HCT116 (cell line): Measurements from ENCODE around the gene TASP1. TPM values are rescaled to one million over a fixed set of nuclear protein-coding genes. Genes with fewer than 3 reads are reported as not detected.

Experiments
- ATAC-seq: fragments of 200-7000 bp; cut with Tn5 transposase; 2 replicates; pipeline ENCODE4 v1.9.1; 2020; ENCODE audit warnings: mild to moderate bottlenecking, moderate library complexity
- BruUV-seq: library from RNA; stranded (reverse); fragments of 400-500 nt; replicated peaks from 2 replicates; lab custom pipeline; 2021; lab: Mats Ljungman, UMichigan
- CTCF ChIA-PET: fragments of 300-600 bp; sonication (Branson Sonifier 250); formaldehyde crosslinking; loops from one replicate; lab custom pipeline; 2021; ENCODE audit warnings: antibody characterized with exemption; lab: Charles Lee
- POLR2A ChIA-PET: fragments of 300-600, 350-600 bp; sonication (Branson Sonifier 250); formaldehyde crosslinking; loops from one replicate; lab custom pipeline; 2021; ENCODE audit warnings: antibody characterized with exemption; lab: Charles Lee
- RAD21 ChIA-PET, 2 experiments: fragments of 300-600 bp; sonication (Branson Sonifier 250); formaldehyde crosslinking; loops; one replicate each; lab custom pipeline; 2023; ENCODE audit warnings: low total read pairs in 2 of 2; ENCODE audit not compliant: uncharacterized antibody in 2 of 2, unreplicated experiment in 2 of 2, low non-redundant PET in 1 of 2; lab: Charles Lee
- DNase-seq: peaks from one replicate; pipeline ENCODE4 v3.0.0-alpha.2; 2010; ENCODE audit warnings: low read depth, low spot score
- H2AFZ ChIP-seq: fragments of 200-600 bp; shearing (Covaris generic), sonication (generic); 2 replicates; pipeline ENCODE4 v1.6.1; 2017; ENCODE audit warnings: low read depth, mixed run types, mixed read lengths, antibody characterized with exemption, low read length; ENCODE audit not compliant: poor library complexity, severe bottlenecking
- H3K27ac ChIP-seq: 2 replicates; pipeline ENCODE4 v1.5.1; 2012; ENCODE audit warnings: low read depth, low read length
- H3K27me3 ChIP-seq: fragments of 200-600 bp; sonication (generic); 2 replicates; pipeline ENCODE4 v1.6.1; 2016; ENCODE audit warnings: mixed run types, low read length, mixed read lengths; ENCODE audit not compliant: insufficient read depth
- H3K36me3 ChIP-seq, 2 experiments: fragments of 200-500 bp in 1 of 2; fragments of 200-600 bp in 1 of 2; sonication (Bioruptor generic) in 1 of 2; sonication (generic) in 1 of 2; 2 replicates each; pipeline versions ENCODE4 v1.5.1 to v1.6.1; 2014 to 2016; ENCODE audit warnings: low read length in 2 of 2, inconsistent platforms in 1 of 2, mixed read lengths in 1 of 2, mixed run types in 1 of 2; ENCODE audit not compliant: insufficient read depth in 2 of 2, control insufficient read depth in 1 of 2
- H3K4me1 ChIP-seq, 2 experiments: fragments of 200-600 bp in 1 of 2; sonication (generic) in 1 of 2; 2 replicates each; pipeline versions ENCODE4 v1.5.1 to v1.6.1; 2012 to 2017; ENCODE audit warnings: low read length in 2 of 2, inconsistent platforms in 1 of 2, mild to moderate bottlenecking in 1 of 2, mixed read lengths in 1 of 2, mixed run types in 1 of 2, moderate library complexity in 1 of 2; ENCODE audit not compliant: insufficient read depth in 2 of 2, control insufficient read depth in 1 of 2
- H3K4me2 ChIP-seq: fragments of 200-600 bp; sonication (generic); 2 replicates; pipeline ENCODE4 v1.6.1; 2017; ENCODE audit warnings: mixed run types, low read length, mixed read lengths
- H3K4me3 ChIP-seq, 2 experiments: fragments of 200-600 bp in 1 of 2; sonication (generic) in 1 of 2; replicated peaks in 1 of 2; 2 replicates each; pipeline ENCODE4 v1.5.1; 2011 to 2016; ENCODE audit warnings: low read length in 2 of 2, control low read depth in 1 of 2, low read depth in 1 of 2, mild to moderate bottlenecking in 1 of 2, mixed read lengths in 1 of 2, mixed run types in 1 of 2
- H3K79me2 ChIP-seq: fragments of 200-600 bp; sonication (generic); 2 replicates; pipeline ENCODE4 v1.6.1; 2017; ENCODE audit warnings: mild to moderate bottlenecking, mixed run types, low read length, moderate library complexity, mixed read lengths; ENCODE audit not compliant: insufficient read depth
- H3K9ac ChIP-seq: fragments of 200-600 bp; sonication (generic); 2 replicates; pipeline ENCODE4 v1.6.1; 2016; ENCODE audit warnings: low read length, mixed read lengths
- H3K9me2 ChIP-seq: fragments of 200-600 bp; sonication (generic), shearing (Covaris generic); 2 replicates; pipeline ENCODE4 v1.6.1; 2017; ENCODE audit warnings: mixed run types, mild to moderate bottlenecking, moderate library complexity; ENCODE audit not compliant: insufficient read depth
- H3K9me3 ChIP-seq, 2 experiments: fragments of 200-500 bp in 1 of 2; fragments of 200-600 bp in 1 of 2; sonication (Bioruptor generic) in 1 of 2; sonication (generic) in 1 of 2; 2 replicates each; pipeline ENCODE4 v1.6.1; 2014 to 2017; ENCODE audit warnings: low read length in 2 of 2, mixed read lengths in 2 of 2, inconsistent platforms in 1 of 2, low read depth in 1 of 2, mild to moderate bottlenecking in 1 of 2, mixed run types in 1 of 2, moderate library complexity in 1 of 2; ENCODE audit not compliant: control insufficient read depth in 1 of 2, insufficient read depth in 1 of 2
- H4K20me1 ChIP-seq: fragments of 200-600 bp; sonication (generic), shearing (Covaris generic); 2 replicates; pipeline ENCODE4 v1.6.1; 2017; ENCODE audit warnings: mixed run types, mild to moderate bottlenecking, moderate library complexity; ENCODE audit not compliant: insufficient read depth
- CBX3 ChIP-seq: IDR thresholded peaks from 2 replicates; pipeline ENCODE4 v1.6.1; 2012; ENCODE audit warnings: low read depth
- CEBPB ChIP-seq: IDR thresholded peaks from 2 replicates; pipeline ENCODE4 v1.6.1; 2012; ENCODE audit warnings: low read depth
- EGR1 ChIP-seq: IDR thresholded peaks from 2 replicates; pipeline ENCODE4 v1.6.1; 2012; ENCODE audit warnings: low read depth
- ELF1 ChIP-seq: IDR thresholded peaks from 2 replicates; pipeline ENCODE4 v1.6.1; 2012; ENCODE audit warnings: low read depth, borderline replicate concordance
- EZH2 ChIP-seq: fragments of 200-600 bp; sonication (generic); IDR thresholded peaks from 2 replicates; pipeline ENCODE4 v1.6.1; 2017; ENCODE audit warnings: antibody characterized with exemption, mixed run types
- JUND ChIP-seq: IDR thresholded peaks from 2 replicates; pipeline ENCODE4 v1.6.1; 2012
- SIN3A ChIP-seq: IDR thresholded peaks from 2 replicates; pipeline ENCODE4 v1.6.1; 2012; ENCODE audit warnings: low read depth
- SP1 ChIP-seq: IDR thresholded peaks from 2 replicates; pipeline ENCODE4 v1.6.1; 2012; ENCODE audit warnings: low read depth
- SRF ChIP-seq: IDR thresholded peaks from 2 replicates; pipeline ENCODE4 v1.6.1; 2012; ENCODE audit warnings: low read depth
- ZBTB33 ChIP-seq: IDR thresholded peaks from 2 replicates; pipeline ENCODE4 v1.6.1; 2011; ENCODE audit warnings: mild to moderate bottlenecking, low read length, moderate library complexity; ENCODE audit not compliant: insufficient replicate concordance; ENCODE audit errors: extremely low read depth
- ZFX ChIP-seq: fragments of 450-650 bp; IDR thresholded peaks from 2 replicates; pipeline ENCODE4 v1.6.1; 2017
- intact Hi-C: fragments of 100-400 bp; cut with micrococcal nuclease; formaldehyde crosslinking; loops from 2 replicates; pipeline ENCODE4 v1.10.0; 2022
- total RNA-seq: library from RNA; stranded (reverse); gene quantifications from one replicate; pipeline ENCODE4 v1.2.1, GENCODE V29; 2021; ENCODE audit not compliant: unreplicated experiment
- TF ChIP-seq, protein P1 (sequence below): IDR thresholded peaks from 2 replicates; pipeline ENCODE4 v1.6.1; 2012
- TF ChIP-seq, protein P2 (sequence below): IDR thresholded peaks from 2 replicates; pipeline ENCODE4 v1.6.1; 2012

The TASP1 gene
- total RNA-seq, 1 experiment from 2014 or later, result 19.1 TPM

- ATAC-seq (no peak), DNase-seq (no peak)
- H3K79me2 ChIP-seq, result no peaks in the 10 kb centered on the region
- no peaks in the 10 kb centered on the region for H4K20me1 ChIP-seq
- no peaks in the 10 kb centered on the region for H3K4me1 ChIP-seq
- no peak overlapping the region for H3K27ac ChIP-seq
- CTCF ChIA-PET, result interaction anchor here (1.5 kb wide), 1 partner anchor 100 kb away, joined by 3 read pairs; no protein-coding TSS in a partner anchor
- intact Hi-C loops, result no loop called here
- no peak overlapping the region for H2AFZ ChIP-seq
- no peaks in the 10 kb centered on the region for H3K9me2 ChIP-seq
- H3K4me3 ChIP-seq, result no peak overlapping the region
- H3K4me2 ChIP-seq, result no peak overlapping the region
- H3K27me3 ChIP-seq, result no peaks in the 10 kb centered on the region
- POLR2A ChIA-PET, result no interaction called here
- H3K9me3 ChIP-seq, result no peaks in the 10 kb centered on the region
- no peaks in the 10 kb centered on the region for H3K36me3 ChIP-seq
- H3K9ac ChIP-seq, result no peak overlapping the region
- RAD21 ChIA-PET, result no interaction called here
- TF ChIP-seq SP1, result no peak
- TF ChIP-seq, protein P1, sequence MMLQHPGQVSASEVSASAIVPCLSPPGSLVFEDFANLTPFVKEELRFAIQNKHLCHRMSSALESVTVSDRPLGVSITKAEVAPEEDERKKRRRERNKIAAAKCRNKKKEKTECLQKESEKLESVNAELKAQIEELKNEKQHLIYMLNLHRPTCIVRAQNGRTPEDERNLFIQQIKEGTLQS, result no peak
- TF ChIP-seq JUND, result no peak
- TF ChIP-seq CEBPB, result no peak
- no peak for TF ChIP-seq ELF1
- TF ChIP-seq, protein P2, sequence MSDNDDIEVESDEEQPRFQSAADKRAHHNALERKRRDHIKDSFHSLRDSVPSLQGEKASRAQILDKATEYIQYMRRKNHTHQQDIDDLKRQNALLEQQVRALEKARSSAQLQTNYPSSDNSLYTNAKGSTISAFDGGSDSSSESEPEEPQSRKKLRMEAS, result no peak
- no peak for TF ChIP-seq EGR1
- TF ChIP-seq ZBTB33, result no peak
- TF ChIP-seq SRF, result no peak
- TF ChIP-seq ZFX, result no peak
- TF ChIP-seq EZH2, result no peak
- no peak for TF ChIP-seq CBX3
- TF ChIP-seq SIN3A, result no peak
- no TSS peak for BruUV-seq
Measured at GRCh38 chr20:13671512-13671911, 32.8 kb upstream of the TASP1 start.
